Muscle of back (tissue), 11 donors: Measurements from ENCODE around the gene CEP170B. TPM values are rescaled to one million over a fixed set of nuclear protein-coding genes. Genes with fewer than 3 reads are reported as not detected.
"Not testable (repeated sequence)": the region's sequence is repeated elsewhere in the genome, so short reads cannot be mapped to it uniquely, and the experiment has no call there.

Experiments used
- DNase-seq, 3 donors: peaks; one replicate each; pipeline versions ENCODE4 v3.0.0 to v3.0.0-alpha.2; 2013
- polyA plus RNA-seq, 10 donors: library from polyadenylated mRNA; unstranded; fragments of 120-200 nt; gene quantifications; one replicate each; pipeline ENCODE4 v1.2.1, GENCODE V29; 2013; ENCODE audit not compliant: insufficient read length in 10 of 10

Gene CEP170B
- polyA plus RNA-seq, 10 donors, result 1.1 to 5.4 (median 2.5) TPM

- no peak for DNase-seq
These were observed 12.9 kb downstream of the CEP170B start for GRCh38 chr14:104877806-104878550.

- no peak for DNase-seq
These were observed 13.5 kb downstream of the CEP170B start for GRCh38 chr14:104878582-104878981.

- no peak for DNase-seq
These were observed 14.3 kb downstream of the CEP170B start for GRCh38 chr14:104879201-104879982.

GRCh38 chr14:104879983-104880565, 15.0 kb downstream of the CEP170B start:
- DNase-seq, result no peak

GRCh38 chr14:104880584-104881210, 15.6 kb downstream of the CEP170B start:
- DNase-seq, result no peak

- DNase-seq, result peak; percentile 78 to 86 (median 82)
These were observed 16.4 kb downstream of the CEP170B start for GRCh38 chr14:104881369-104881979.

GRCh38 chr14:104882325-104882973, 17.4 kb downstream of the CEP170B start:
- DNase-seq, result no peak

- no peak for DNase-seq
These were observed 18.1 kb downstream of the CEP170B start for GRCh38 chr14:104882991-104883660.

- no peak for DNase-seq
These were observed 18.8 kb downstream of the CEP170B start for GRCh38 chr14:104883681-104884361.

GRCh38 chr14:104884381-104884780, 19.3 kb downstream of the CEP170B start:
- not testable (repeated sequence) for DNase-seq

- no peak for DNase-seq
These were observed 20.2 kb downstream of the CEP170B start for GRCh38 chr14:104885031-104885972.

- DNase-seq, result no peak
These were observed 21.1 kb downstream of the CEP170B start for GRCh38 chr14:104885973-104886689.

- no peak for DNase-seq
These were observed 21.9 kb downstream of the CEP170B start for GRCh38 chr14:104886690-104887622.

- DNase-seq, result no peak
These were observed 22.8 kb downstream of the CEP170B start for GRCh38 chr14:104887623-104888488.

- no peak for DNase-seq
These were observed 23.7 kb downstream of the CEP170B start for GRCh38 chr14:104888489-104889374.
